MCF 10A (cell line): Measurements from ENCODE around the gene P2RX7. TPM values are rescaled to one million over a fixed set of nuclear protein-coding genes. Genes with fewer than 3 reads are reported as not detected.
"Not testable (repeated sequence)": the region's sequence is repeated elsewhere in the genome, so short reads cannot be mapped to it uniquely, and the experiment has no call there.

Source experiments
- BruUV-seq: library from RNA; stranded (reverse); fragments of 400-500 nt; replicated peaks from 2 replicates; lab custom pipeline; 2021; lab: Mats Ljungman, UMichigan
- CTCF ChIA-PET: fragments of 300-600 bp; sonication (Branson Sonifier 250); formaldehyde crosslinking; extraction: SDS; loops from one replicate; lab custom pipeline; 2021; ENCODE audit warnings: antibody characterized with exemption, inconsistent platforms; lab: Yijun Ruan, JAX
- POLR2A ChIA-PET: fragments of 300-600, 350-650 bp; sonication (Branson Sonifier 250); formaldehyde crosslinking; extraction: SDS; loops from one replicate; lab custom pipeline; 2020; ENCODE audit warnings: antibody characterized with exemption, inconsistent platforms; lab: Yijun Ruan, JAX
- DNase-seq: peaks from one replicate; pipeline ENCODE4 v3.0.0-alpha.2; 2018; ENCODE audit not compliant: unreplicated experiment
- H3K27ac Mint-ChIP-seq: one replicate; pipeline ENCODE4 v1.8.0; 2022; ENCODE audit warnings: mild to moderate bottlenecking, low read depth, mixed read lengths; ENCODE audit not compliant: unreplicated experiment
- H3K27me3 Mint-ChIP-seq: one replicate; pipeline ENCODE4 v1.8.0; 2022; ENCODE audit warnings: mixed read lengths; ENCODE audit not compliant: insufficient read depth, unreplicated experiment
- H3K36me3 Mint-ChIP-seq: one replicate; pipeline ENCODE4 v1.8.0; 2022; ENCODE audit warnings: mild to moderate bottlenecking, moderate library complexity, mixed read lengths; ENCODE audit not compliant: insufficient read depth, unreplicated experiment
- H3K4me1 Mint-ChIP-seq: one replicate; pipeline ENCODE4 v1.8.0; 2022; ENCODE audit warnings: mixed read lengths; ENCODE audit not compliant: insufficient read depth, unreplicated experiment
- H3K4me3 Mint-ChIP-seq: one replicate; pipeline ENCODE4 v1.8.0; 2022; ENCODE audit warnings: mild to moderate bottlenecking, moderate library complexity, mixed read lengths; ENCODE audit not compliant: unreplicated experiment
- H3K9me3 Mint-ChIP-seq: one replicate; pipeline ENCODE4 v1.8.0; 2022; ENCODE audit warnings: mixed read lengths; ENCODE audit not compliant: unreplicated experiment
- intact Hi-C: fragments of 100-400 bp; cut with micrococcal nuclease; formaldehyde crosslinking; loops from 2 replicates; pipeline ENCODE4 v1.14.1; 2022
- total RNA-seq: library from RNA; stranded (reverse); gene quantifications from 2 replicates; pipeline ENCODE4 v1.2.3, GENCODE V29; 2022
- TF ChIP-seq, protein P1 (sequence below): fragments of 200-600 bp; IDR thresholded peaks from one replicate; pipeline ENCODE4 v1.8.0; 2022; ENCODE audit warnings: antibody characterized with exemption, mild to moderate bottlenecking; ENCODE audit not compliant: unreplicated experiment

The P2RX7 gene
- total RNA-seq, 1 experiment from 2014 or later, result 0.68 TPM

DNA sequence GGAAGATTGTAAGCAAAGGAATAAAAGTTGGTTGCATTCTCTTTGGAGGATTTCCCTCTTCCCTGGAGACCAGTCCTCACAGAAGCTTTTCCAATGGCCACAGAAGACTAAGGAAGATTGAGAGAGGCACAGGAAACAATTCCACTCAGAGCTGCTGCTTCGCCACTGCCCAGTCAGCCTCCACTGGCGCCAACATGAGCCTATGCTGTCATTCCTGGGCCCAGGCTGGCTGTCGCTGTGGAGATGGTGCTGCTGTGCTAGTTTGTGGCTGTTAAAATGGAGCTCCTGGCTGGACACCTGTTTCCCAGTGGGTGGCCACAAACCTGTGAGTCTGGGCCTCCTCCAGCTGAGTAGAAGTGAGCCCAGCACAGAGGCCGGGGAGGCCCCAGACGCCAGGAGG, 6.6 kb downstream of the P2RX7 start:
- H3K4me3 Mint-ChIP-seq, result no peak overlapping the region
- H3K27ac Mint-ChIP-seq, result no peak overlapping the region
- CTCF ChIA-PET, result interaction anchor here (0.6 kb wide), 1 partner anchor 88 kb away, joined by 5 read pairs; no protein-coding TSS in a partner anchor
- H3K9me3 Mint-ChIP-seq, result no peaks in the 10 kb centered on the region
- POLR2A ChIA-PET, result no interaction called here
- H3K27me3 Mint-ChIP-seq, result no peaks in the 10 kb centered on the region
- BruUV-seq, result no TSS peak
- H3K4me1 Mint-ChIP-seq, result peaks cover 9% of the 10 kb centered on the region
- intact Hi-C loops, result no loop called here
- TF ChIP-seq, protein P1, sequence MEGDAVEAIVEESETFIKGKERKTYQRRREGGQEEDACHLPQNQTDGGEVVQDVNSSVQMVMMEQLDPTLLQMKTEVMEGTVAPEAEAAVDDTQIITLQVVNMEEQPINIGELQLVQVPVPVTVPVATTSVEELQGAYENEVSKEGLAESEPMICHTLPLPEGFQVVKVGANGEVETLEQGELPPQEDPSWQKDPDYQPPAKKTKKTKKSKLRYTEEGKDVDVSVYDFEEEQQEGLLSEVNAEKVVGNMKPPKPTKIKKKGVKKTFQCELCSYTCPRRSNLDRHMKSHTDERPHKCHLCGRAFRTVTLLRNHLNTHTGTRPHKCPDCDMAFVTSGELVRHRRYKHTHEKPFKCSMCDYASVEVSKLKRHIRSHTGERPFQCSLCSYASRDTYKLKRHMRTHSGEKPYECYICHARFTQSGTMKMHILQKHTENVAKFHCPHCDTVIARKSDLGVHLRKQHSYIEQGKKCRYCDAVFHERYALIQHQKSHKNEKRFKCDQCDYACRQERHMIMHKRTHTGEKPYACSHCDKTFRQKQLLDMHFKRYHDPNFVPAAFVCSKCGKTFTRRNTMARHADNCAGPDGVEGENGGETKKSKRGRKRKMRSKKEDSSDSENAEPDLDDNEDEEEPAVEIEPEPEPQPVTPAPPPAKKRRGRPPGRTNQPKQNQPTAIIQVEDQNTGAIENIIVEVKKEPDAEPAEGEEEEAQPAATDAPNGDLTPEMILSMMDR, result no peak
- no peak for DNase-seq
- no peaks in the 10 kb centered on the region for H3K36me3 Mint-ChIP-seq

- TF ChIP-seq, protein P1, result no peak
- no peaks in the 10 kb centered on the region for H3K27me3 Mint-ChIP-seq
- H3K9me3 Mint-ChIP-seq, result peaks cover 7% of the 10 kb centered on the region
- H3K4me1 Mint-ChIP-seq, result peaks cover 16% of the 10 kb centered on the region
- intact Hi-C loops, result no loop called here
- H3K27ac Mint-ChIP-seq, result no peak overlapping the region
- H3K36me3 Mint-ChIP-seq, result no peaks in the 10 kb centered on the region
- no peak for DNase-seq
- H3K4me3 Mint-ChIP-seq, result no peak overlapping the region
- no TSS peak for BruUV-seq
- CTCF ChIA-PET, result no interaction called here
- POLR2A ChIA-PET, result interaction anchor here (0.6 kb wide), 1 partner anchor 17 kb away, joined by 3 read pairs; no protein-coding TSS in a partner anchor
Observed at GRCh38 chr12:121142171-121142950, 9.7 kb downstream of the P2RX7 start.

DNA sequence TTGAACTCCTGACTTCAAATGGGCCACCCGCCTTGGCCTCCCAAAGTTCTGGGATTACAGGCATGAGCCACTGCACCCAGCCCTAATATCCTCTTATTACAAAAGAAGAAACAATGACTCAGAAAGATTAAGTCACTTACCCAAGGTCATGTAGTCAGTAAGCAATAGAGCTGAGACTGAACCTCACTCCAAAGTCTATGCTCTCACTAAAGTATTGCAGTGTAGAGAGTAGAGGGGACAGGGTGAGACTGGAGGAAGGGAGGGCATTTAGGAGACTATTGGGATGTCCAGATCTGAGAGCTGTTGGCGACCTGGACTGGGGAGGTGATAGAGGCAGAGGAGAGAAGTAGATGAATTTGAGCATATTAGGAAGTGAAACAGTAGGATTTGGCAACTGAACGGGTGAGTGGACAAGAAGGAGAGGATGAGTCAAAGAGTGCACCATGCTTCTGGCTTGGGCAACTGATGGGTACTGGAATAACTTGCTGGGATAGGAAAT, 11.8 kb downstream of the P2RX7 start:
- intact Hi-C loops, result no loop called here
- POLR2A ChIA-PET, result interaction anchor here (0.6 to 2.0 kb wide), 5 partner anchors 11 to 332 kb away, joined by 3 to 4 read pairs (median 3); no protein-coding TSS in a partner anchor
- Mint-ChIP-seq H3K27ac (peak overlapping the region; percentile 70), H3K36me3 (no peaks in the 10 kb centered on the region), H3K4me1 (peaks cover 16% of the 10 kb centered on the region), H3K4me3 (no peak overlapping the region), H3K9me3 (peaks cover 7% of the 10 kb centered on the region), H3K27me3 (no peaks in the 10 kb centered on the region)
- DNase-seq, result peak; percentile 77
- BruUV-seq, result no TSS peak
- TF ChIP-seq, protein P1, result no peak
- CTCF ChIA-PET, result no interaction called here

DNA sequence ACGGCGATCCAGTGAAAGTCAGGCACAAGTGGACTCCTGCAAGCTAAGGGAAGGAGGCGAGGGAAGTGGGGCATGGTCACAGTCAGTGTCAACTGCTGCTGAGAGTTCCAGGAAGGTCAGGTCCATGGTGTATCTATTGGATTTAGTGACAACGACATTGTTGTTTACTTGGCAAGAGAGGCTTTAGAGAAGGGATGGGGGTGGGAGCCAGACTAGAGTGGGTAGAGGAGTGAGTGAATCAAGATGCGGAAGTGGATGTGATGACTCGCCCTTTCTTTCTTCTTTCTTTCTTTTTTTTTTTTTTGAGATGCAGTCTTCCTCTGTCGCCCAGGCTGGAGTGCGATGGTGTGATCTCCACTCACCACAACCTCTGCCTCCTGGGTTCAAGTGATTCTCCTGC, 12.5 kb downstream of the P2RX7 start:
- BruUV-seq, result no TSS peak
- H3K27ac Mint-ChIP-seq, result no peak overlapping the region
- ChIA-PET POLR2A (interaction anchor here (1.3 to 2.0 kb wide), 2 partner anchors 10 to 31 kb away, joined by 3 to 4 read pairs; no protein-coding TSS in a partner anchor), CTCF (no interaction called here)
- peaks cover 16% of the 10 kb centered on the region for H3K4me1 Mint-ChIP-seq
- TF ChIP-seq, protein P1, result no peak
- H3K36me3 Mint-ChIP-seq, result no peaks in the 10 kb centered on the region
- peaks cover 7% of the 10 kb centered on the region for H3K9me3 Mint-ChIP-seq
- no peak for DNase-seq
- no peaks in the 10 kb centered on the region for H3K27me3 Mint-ChIP-seq
- intact Hi-C loops, result no loop called here
- no peak overlapping the region for H3K4me3 Mint-ChIP-seq

DNA sequence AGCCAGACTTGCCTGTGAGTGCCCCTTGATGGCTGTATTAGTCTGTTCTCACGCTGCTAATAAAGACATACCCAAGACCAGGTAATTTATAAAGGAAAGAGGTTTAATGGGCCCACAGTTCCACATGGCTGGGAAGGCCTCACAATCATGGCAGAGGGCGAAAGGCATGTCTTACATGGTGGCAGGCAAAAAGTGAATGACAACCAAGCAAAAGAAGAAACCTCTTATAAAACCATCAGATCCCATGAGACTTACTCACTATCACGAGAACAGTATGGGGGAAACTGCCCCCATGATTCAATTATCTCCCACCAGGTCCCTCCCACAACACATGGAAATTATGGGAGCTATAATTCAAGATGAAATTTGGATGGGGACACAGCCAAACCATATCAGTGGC, 16.6 kb downstream of the P2RX7 start:
- H3K4me3 Mint-ChIP-seq, intact Hi-C loops, H3K27ac Mint-ChIP-seq: not testable (repeated sequence)

More for the DNA sequence above, 16.6 kb downstream of the P2RX7 start:
- H3K27me3 Mint-ChIP-seq, H3K4me1 Mint-ChIP-seq, POLR2A ChIA-PET, H3K36me3 Mint-ChIP-seq, DNase-seq, BruUV-seq, H3K9me3 Mint-ChIP-seq: not testable (repeated sequence)
- CTCF ChIA-PET, result interaction anchor here (0.5 to 0.6 kb wide), 2 partner anchors 87 to 179 kb away, joined by 3 to 4 read pairs; no protein-coding TSS in a partner anchor
